H9 (cell line): ENCODE measurements around the gene ALDOA. TPM values are rescaled to one million over a fixed set of nuclear protein-coding genes. Genes with fewer than 3 reads are reported as not detected.

Experiments used
- DNase-seq: peaks from one replicate; pipeline ENCODE4 v3.0.0-alpha.2; 2017
- H2AFZ ChIP-seq: one replicate; pipeline ENCODE4 v1.6.1; 2013; ENCODE audit warnings: mild to moderate bottlenecking, low read length, control low read depth, moderate library complexity
- H2AK5ac ChIP-seq: 2 replicates; pipeline ENCODE4 v1.6.1; 2013; ENCODE audit warnings: low read length, control low read depth, mixed read lengths; ENCODE audit not compliant: insufficient read length
- H2BK120ac ChIP-seq: one replicate; pipeline ENCODE4 v1.6.1; 2013; ENCODE audit warnings: low read depth, mild to moderate bottlenecking, low read length, control low read depth, inconsistent platforms; ENCODE audit not compliant: poor library complexity, severe bottlenecking
- H2BK12ac ChIP-seq: 2 replicates; pipeline ENCODE4 v1.6.1; 2013; ENCODE audit warnings: low read length, control low read depth, mixed read lengths, low read depth; ENCODE audit not compliant: insufficient read length
- H2BK15ac ChIP-seq: 2 replicates; pipeline ENCODE4 v1.6.1; 2013; ENCODE audit warnings: low read depth, low read length, control low read depth
- H2BK20ac ChIP-seq: one replicate; pipeline ENCODE4 v1.6.1; 2013; ENCODE audit warnings: low read depth, mild to moderate bottlenecking, low read length, control low read depth, inconsistent platforms; ENCODE audit not compliant: poor library complexity, severe bottlenecking
- H2BK5ac ChIP-seq: 2 replicates; pipeline ENCODE4 v1.6.1; 2013; ENCODE audit warnings: low read length, control low read depth, mixed read lengths; ENCODE audit not compliant: insufficient read length
- H3K14ac ChIP-seq: 2 replicates; pipeline ENCODE4 v1.6.1; 2013; ENCODE audit warnings: low read length, control low read depth; ENCODE audit not compliant: insufficient read depth
- H3K18ac ChIP-seq: 2 replicates; pipeline ENCODE4 v1.6.1; 2013; ENCODE audit warnings: low read depth, mild to moderate bottlenecking, mixed read lengths, low read length, control low read depth; ENCODE audit not compliant: insufficient read length
- H3K23ac ChIP-seq: 2 replicates; pipeline ENCODE4 v1.6.1; 2013; ENCODE audit warnings: low read length, control low read depth, mixed read lengths, low read depth; ENCODE audit not compliant: insufficient read length
- H3K23me2 ChIP-seq: 2 replicates; pipeline ENCODE4 v1.6.1; 2013; ENCODE audit warnings: low read depth, mild to moderate bottlenecking, mixed read lengths, low read length, control low read depth; ENCODE audit not compliant: insufficient read length, poor library complexity, severe bottlenecking
- H3K27ac ChIP-seq: 2 replicates; pipeline ENCODE4 v1.5.1; 2013; ENCODE audit warnings: low read length, control low read depth, mixed read lengths, low read depth; ENCODE audit not compliant: insufficient read length
- H3K27me3 ChIP-seq: 2 replicates; pipeline ENCODE4 v1.6.1; 2013; ENCODE audit warnings: low read length, control low read depth, inconsistent platforms; ENCODE audit not compliant: insufficient read depth
- H3K4ac ChIP-seq: 2 replicates; pipeline ENCODE4 v1.6.1; 2013; ENCODE audit warnings: low read depth, mild to moderate bottlenecking, control low read depth, inconsistent platforms, low read length, moderate library complexity
- H3K4me1 ChIP-seq: 2 replicates; pipeline ENCODE4 v1.6.1; 2013; ENCODE audit warnings: low read length, control low read depth, inconsistent platforms; ENCODE audit not compliant: insufficient read depth
- H3K4me2 ChIP-seq: 2 replicates; pipeline ENCODE4 v1.6.1; 2013; ENCODE audit warnings: low read length, control low read depth, mixed read lengths; ENCODE audit not compliant: insufficient read length, insufficient read depth
- H3K56ac ChIP-seq: 2 replicates; pipeline ENCODE4 v1.6.1; 2013; ENCODE audit warnings: low read depth, mild to moderate bottlenecking, mixed read lengths, low read length, control low read depth; ENCODE audit not compliant: insufficient read length
- H3K79me1 ChIP-seq: 2 replicates; pipeline ENCODE4 v1.6.1; 2013; ENCODE audit warnings: low read depth, mild to moderate bottlenecking, moderate library complexity, low read length, control low read depth, inconsistent platforms; ENCODE audit not compliant: insufficient read depth, poor library complexity, severe bottlenecking
- H3K79me2 ChIP-seq: 2 replicates; pipeline ENCODE4 v1.6.1; 2013; ENCODE audit warnings: low read length, control low read depth, inconsistent platforms; ENCODE audit not compliant: insufficient read depth
- H3K9ac ChIP-seq: 2 replicates; pipeline ENCODE4 v1.6.1; 2013; ENCODE audit warnings: low read length, control low read depth, mixed read lengths; ENCODE audit not compliant: insufficient read length; ENCODE audit errors: extremely low read depth
- H3K9me3 ChIP-seq: one replicate; pipeline ENCODE4 v1.6.1; 2013; ENCODE audit warnings: low read depth, low read length, inconsistent platforms; ENCODE audit not compliant: control insufficient read depth
- H3T11ph ChIP-seq: one replicate; pipeline ENCODE4 v1.6.1; 2013; ENCODE audit warnings: mild to moderate bottlenecking, low read length, control low read depth, inconsistent platforms
- H4K20me1 ChIP-seq: one replicate; pipeline ENCODE4 v1.6.1; 2013; ENCODE audit not compliant: control insufficient read depth, insufficient read length, insufficient read depth
- H4K5ac ChIP-seq: 2 replicates; pipeline ENCODE4 v1.6.1; 2013; ENCODE audit warnings: low read depth, mild to moderate bottlenecking, mixed read lengths, low read length, control low read depth; ENCODE audit not compliant: insufficient read length
- H4K8ac ChIP-seq: replicated peaks from 2 replicates; pipeline ENCODE4 v1.6.1; 2013; ENCODE audit warnings: low read length, control low read depth, mixed read lengths, low read depth; ENCODE audit not compliant: insufficient read length
- H4K91ac ChIP-seq: 2 replicates; pipeline ENCODE4 v1.6.1; 2013; ENCODE audit warnings: low read depth, mild to moderate bottlenecking, moderate library complexity, mixed read lengths, low read length, control low read depth; ENCODE audit not compliant: insufficient read length
- H3K27ac Mint-ChIP-seq, 3 experiments: 2 replicates in 2 of 3; 3 replicates in 1 of 3; pipeline ENCODE4 v1.8.0; 2020 to 2021; ENCODE audit warnings: mixed read lengths in 3 of 3, mild to moderate bottlenecking in 1 of 3, moderate library complexity in 1 of 3
- H3K27me3 Mint-ChIP-seq: 2 replicates; pipeline ENCODE4 v1.8.0; 2021; ENCODE audit warnings: low read depth, mild to moderate bottlenecking, moderate library complexity, mixed read lengths
- H3K36me3 Mint-ChIP-seq, 3 experiments: 2 replicates in 2 of 3; 3 replicates in 1 of 3; pipeline ENCODE4 v1.8.0; 2020 to 2021; ENCODE audit warnings: low read depth in 3 of 3, mixed read lengths in 3 of 3; ENCODE audit not compliant: insufficient read depth in 1 of 3
- H3K4me1 Mint-ChIP-seq, 2 experiments: 2 replicates each; pipeline ENCODE4 v1.8.0; 2020; ENCODE audit warnings: mixed read lengths in 2 of 2
- H3K4me3 Mint-ChIP-seq, 2 experiments: 2 replicates in 1 of 2; 3 replicates in 1 of 2; pipeline ENCODE4 v1.8.0; 2020 to 2021; ENCODE audit warnings: mild to moderate bottlenecking in 2 of 2, mixed read lengths in 2 of 2, moderate library complexity in 1 of 2
- H3K9me3 Mint-ChIP-seq, 2 experiments: 2 replicates in 1 of 2; 3 replicates in 1 of 2; pipeline ENCODE4 v1.8.0; 2020; ENCODE audit warnings: mild to moderate bottlenecking in 2 of 2, mixed read lengths in 2 of 2, moderate library complexity in 1 of 2
- CTCF ChIP-seq: fragments of 200-600 bp; sonication (generic); conservative IDR thresholded peaks from 3 replicates; pipeline ENCODE4 v1.8.0; 2021; ENCODE audit warnings: antibody characterized with exemption, mild to moderate bottlenecking
- WGBS: extraction: QIAGEN DNeasy Blood & Tissue Kit; methylation state at CpG from one replicate; pipeline ENCODE4 v1.1.7; 2013; ENCODE audit warnings: missing lambda C conversion rate, low lambda C conversion rate, mixed read lengths; ENCODE audit not compliant: insufficient read length; ENCODE audit errors: extremely low coverage; 5-methylcytosine and 5-hydroxymethylcytosine counted together
- total RNA-seq: library from RNA; stranded (reverse); gene quantifications from 2 replicates; pipeline ENCODE4 v1.2.1, GENCODE V29; 2021

The ALDOA gene
- total RNA-seq, 1 experiment from 2014 or later: 1,356 TPM

GRCh38 chr16:30116291-30117207 lies 51.0 kb downstream of the ALDOA start:
- Histone ChIP-seq H3K14ac (no peak overlapping the region), H3K18ac (no peak overlapping the region), H3K23me2 (no peaks in the 10 kb centered on the region), H3K4me2 (no peak overlapping the region), H2BK120ac (no peak overlapping the region), H4K5ac (no peak overlapping the region), H2BK5ac (no peak overlapping the region), H2AFZ (no peak overlapping the region), H3K9ac (no peak overlapping the region), H3K4ac (no peak overlapping the region), H3T11ph (no peak overlapping the region), H3K27me3 (no peaks in the 10 kb centered on the region; the same call in 1 of the 2 replicates), H3K23ac (no peak overlapping the region), H4K91ac (no peak overlapping the region), H3K27ac (no peak overlapping the region), H2BK20ac (no peak overlapping the region), H3K79me2 (no peaks in the 10 kb centered on the region), H2AK5ac (no peak overlapping the region), H4K8ac (no peak overlapping the region), H2BK15ac (no peak overlapping the region), H3K56ac (no peak overlapping the region), H3K9me3 (no peaks in the 10 kb centered on the region), H4K20me1 (no peaks in the 10 kb centered on the region), H3K4me1 (no peaks in the 10 kb centered on the region), H3K79me1 (no peaks in the 10 kb centered on the region), H2BK12ac (no peak overlapping the region)
- DNase-seq: no peak
- Mint-ChIP-seq H3K36me3 (peaks cover 0 to 30% (median 16%) of the 10 kb centered on the region in 3 experiments; a peak in 6 of 7 replicates), H3K27ac (no peak overlapping the region), H3K4me1 (peaks cover 3 to 7% of the 10 kb centered on the region in 2 experiments), H3K9me3 (no peaks in the 10 kb centered on the region), H3K27me3 (no peaks in the 10 kb centered on the region), H3K4me3 (no peak overlapping the region; a peak in 1 of 5 replicates)
- no CpG with 5 or more reads among the region's 16 CpGs for WGBS
- TF ChIP-seq CTCF: no peak
